Lung (tissue), 12 donors: Measurements from ENCODE around the gene SHISAL2A. TPM values are rescaled to one million over a fixed set of nuclear protein-coding genes. Genes with fewer than 3 reads are reported as not detected.

Experiments
- ATAC-seq: fragments of 200-7000 bp; cut with Tn5 transposase; one replicate; pipeline ENCODE4 v1.9.1; 2020; ENCODE audit warnings: moderate number of reproducible peaks; ENCODE audit not compliant: insufficient read depth, low FRiP score
- DNase-seq, 3 donors: peaks; one replicate each; pipeline ENCODE4 v3.0.0-alpha.2; 2013 to 2017
- H3K27ac ChIP-seq, 2 donors: one replicate each; pipeline ENCODE4 v1.5.1; 2013; ENCODE audit warnings: mild to moderate bottlenecking in 2 of 2, moderate library complexity in 2 of 2, control low read depth in 1 of 2, inconsistent platforms in 1 of 2, low read depth in 1 of 2, low read length in 1 of 2
- H3K27me3 ChIP-seq, 3 donors: one replicate each; pipeline ENCODE4 v1.5.1; 2013; ENCODE audit warnings: low read length in 2 of 3; ENCODE audit not compliant: control insufficient read depth in 3 of 3, insufficient read depth in 3 of 3
- H3K36me3 ChIP-seq, 4 donors: one replicate each; pipeline ENCODE4 v1.5.1; 2013; ENCODE audit warnings: low read length in 4 of 4, mild to moderate bottlenecking in 1 of 4, moderate library complexity in 1 of 4; ENCODE audit not compliant: control insufficient read depth in 4 of 4, insufficient read depth in 4 of 4
- H3K4me1 ChIP-seq, 5 donors: one replicate each; pipeline ENCODE4 v1.5.1; 2013; ENCODE audit warnings: low read length in 5 of 5, mild to moderate bottlenecking in 2 of 5, moderate library complexity in 1 of 5; ENCODE audit not compliant: control insufficient read depth in 5 of 5, insufficient read depth in 5 of 5
- H3K4me3 ChIP-seq: one replicate; pipeline ENCODE4 v1.5.1; 2013; ENCODE audit warnings: mild to moderate bottlenecking, control low read depth, moderate library complexity
- H3K9ac ChIP-seq, 2 donors: one replicate each; pipeline ENCODE4 v1.5.1; 2013; ENCODE audit warnings: low read length in 2 of 2, control low read depth in 1 of 2; ENCODE audit not compliant: insufficient read depth in 1 of 2
- H3K9me3 ChIP-seq, 4 donors: one replicate each; pipeline ENCODE4 v1.5.1; 2013; ENCODE audit warnings: low read length in 3 of 4, mild to moderate bottlenecking in 1 of 4, moderate library complexity in 1 of 4; ENCODE audit not compliant: control insufficient read depth in 4 of 4, insufficient read depth in 3 of 4
- WGBS, 2 donors: extraction: QIAGEN DNeasy Blood & Tissue Kit; methylation state at CpG; one replicate each; pipeline ENCODE4 v1.1.7; 2013; 5-methylcytosine and 5-hydroxymethylcytosine counted together
- polyA plus RNA-seq, 2 donors: library from polyadenylated mRNA; stranded (reverse); fragments of 200-250 nt; gene quantifications; one replicate each; pipeline ENCODE4 v1.2.1, GENCODE V29; 2013
- total RNA-seq, 2 donors: library from RNA; depleted of rRNA in 1 of 2; stranded (reverse); fragments of >200 nt in 1 of 2; gene quantifications; one replicate each; pipeline ENCODE4 v1.2.1, GENCODE V29; 2014 to 2021
- TF ChIP-seq, protein P1 (sequence below): IDR thresholded peaks from 2 replicates; pipeline ENCODE4 v1.5.1; 2012; ENCODE audit warnings: mild to moderate bottlenecking; ENCODE audit errors: control extremely low read depth, extremely low read depth
- donor health status: control.
- donor health status: control.
- donor health status: Bipolar disorder and iron deficiency.
- donor health status: healthy.
- donor health status: DM: yes; HTN: yes; CAD: no.

The SHISAL2A gene
- total and polyA plus RNA-seq, 4 donors: 0.79 to 2.6 (median 2.0) TPM

DNA sequence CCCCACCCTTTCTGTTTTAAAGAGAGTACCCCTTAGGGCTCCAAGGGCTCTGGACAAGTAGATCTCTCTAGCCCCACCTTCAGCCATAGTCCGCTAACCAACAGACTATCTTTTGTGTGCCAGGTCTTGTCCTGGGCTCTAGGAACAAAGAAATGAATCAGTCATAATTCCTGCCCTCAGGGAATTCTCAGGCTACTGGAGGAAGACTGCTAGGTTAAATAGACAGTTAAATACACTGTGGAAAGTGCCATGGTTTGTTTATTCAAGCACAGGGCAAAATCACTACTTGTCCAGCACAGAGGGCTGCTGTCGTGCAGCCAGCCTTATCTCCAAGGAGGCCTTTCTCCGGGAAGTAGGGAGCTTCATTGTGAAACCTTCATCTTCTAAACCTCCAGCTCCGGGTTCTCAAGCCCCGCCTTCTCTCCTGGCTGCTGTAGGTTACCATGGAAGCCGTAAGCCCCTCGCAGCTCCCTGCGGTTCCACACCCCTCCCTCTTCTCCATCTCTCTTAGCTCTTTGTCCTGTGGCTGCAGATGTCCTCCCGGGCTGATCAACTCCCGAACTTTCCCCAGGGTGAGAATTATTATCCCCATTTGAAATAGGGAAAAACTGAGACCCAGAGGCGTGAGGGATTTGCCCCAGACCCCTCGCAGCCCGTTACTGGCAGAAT, 29.8 kb downstream of the SHISAL2A start:
- no peak overlapping the region for H3K27ac ChIP-seq
- DNase-seq (peak; percentile 51 to 60 (median 57)), ATAC-seq (peak; percentile 27)
- no peaks in the 10 kb centered on the region for H3K36me3 ChIP-seq
- peak overlapping the region in 1 of 2 donors; percentile 23 for H3K9ac ChIP-seq
- H3K4me3 ChIP-seq: no peak overlapping the region
- TF ChIP-seq, protein P1, sequence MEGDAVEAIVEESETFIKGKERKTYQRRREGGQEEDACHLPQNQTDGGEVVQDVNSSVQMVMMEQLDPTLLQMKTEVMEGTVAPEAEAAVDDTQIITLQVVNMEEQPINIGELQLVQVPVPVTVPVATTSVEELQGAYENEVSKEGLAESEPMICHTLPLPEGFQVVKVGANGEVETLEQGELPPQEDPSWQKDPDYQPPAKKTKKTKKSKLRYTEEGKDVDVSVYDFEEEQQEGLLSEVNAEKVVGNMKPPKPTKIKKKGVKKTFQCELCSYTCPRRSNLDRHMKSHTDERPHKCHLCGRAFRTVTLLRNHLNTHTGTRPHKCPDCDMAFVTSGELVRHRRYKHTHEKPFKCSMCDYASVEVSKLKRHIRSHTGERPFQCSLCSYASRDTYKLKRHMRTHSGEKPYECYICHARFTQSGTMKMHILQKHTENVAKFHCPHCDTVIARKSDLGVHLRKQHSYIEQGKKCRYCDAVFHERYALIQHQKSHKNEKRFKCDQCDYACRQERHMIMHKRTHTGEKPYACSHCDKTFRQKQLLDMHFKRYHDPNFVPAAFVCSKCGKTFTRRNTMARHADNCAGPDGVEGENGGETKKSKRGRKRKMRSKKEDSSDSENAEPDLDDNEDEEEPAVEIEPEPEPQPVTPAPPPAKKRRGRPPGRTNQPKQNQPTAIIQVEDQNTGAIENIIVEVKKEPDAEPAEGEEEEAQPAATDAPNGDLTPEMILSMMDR: no peak
- 39 to 50% methylated on average over 13 of the region's 13 CpGs for WGBS, 2 donors
- H3K9me3 ChIP-seq: no peaks in the 10 kb centered on the region
- peaks cover 0 to 5% (median 0%) of the 10 kb centered on the region in 5 donors for H3K4me1 ChIP-seq
- no peaks in the 10 kb centered on the region for H3K27me3 ChIP-seq

DNA sequence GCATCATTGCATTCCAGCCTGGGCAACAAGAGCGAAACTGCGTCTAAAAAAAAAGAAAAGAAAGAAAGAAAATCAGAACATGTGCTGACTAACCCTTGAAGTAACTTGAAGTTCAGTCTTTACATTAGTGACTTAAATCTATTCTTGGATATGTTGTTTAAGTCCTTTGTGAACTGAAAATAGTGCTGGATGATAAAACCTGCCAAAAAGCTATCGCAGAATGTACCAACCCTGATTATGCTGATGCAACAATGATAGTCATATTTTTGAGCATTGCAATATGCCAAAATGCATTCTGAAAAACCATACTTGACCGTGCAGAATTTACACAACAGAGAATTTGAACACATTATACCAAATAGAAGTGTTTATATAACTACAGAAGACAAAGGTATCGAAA, 30.7 kb downstream of the SHISAL2A start:
- Histone ChIP-seq H3K27me3 (no peaks in the 10 kb centered on the region), H3K36me3 (no peaks in the 10 kb centered on the region), H3K4me3 (no peak overlapping the region), H3K27ac (no peak overlapping the region), H3K4me1 (peaks cover 0 to 5% (median 0%) of the 10 kb centered on the region in 5 donors), H3K9ac (no peak overlapping the region), H3K9me3 (no peaks in the 10 kb centered on the region)
- TF ChIP-seq, protein P1: no peak
- WGBS, 2 donors: 88 to 89% methylated on average over 5 of the region's 5 CpGs
- DNase-seq: peak in 1 of 3 donors; percentile 23
- no peak for ATAC-seq

DNA sequence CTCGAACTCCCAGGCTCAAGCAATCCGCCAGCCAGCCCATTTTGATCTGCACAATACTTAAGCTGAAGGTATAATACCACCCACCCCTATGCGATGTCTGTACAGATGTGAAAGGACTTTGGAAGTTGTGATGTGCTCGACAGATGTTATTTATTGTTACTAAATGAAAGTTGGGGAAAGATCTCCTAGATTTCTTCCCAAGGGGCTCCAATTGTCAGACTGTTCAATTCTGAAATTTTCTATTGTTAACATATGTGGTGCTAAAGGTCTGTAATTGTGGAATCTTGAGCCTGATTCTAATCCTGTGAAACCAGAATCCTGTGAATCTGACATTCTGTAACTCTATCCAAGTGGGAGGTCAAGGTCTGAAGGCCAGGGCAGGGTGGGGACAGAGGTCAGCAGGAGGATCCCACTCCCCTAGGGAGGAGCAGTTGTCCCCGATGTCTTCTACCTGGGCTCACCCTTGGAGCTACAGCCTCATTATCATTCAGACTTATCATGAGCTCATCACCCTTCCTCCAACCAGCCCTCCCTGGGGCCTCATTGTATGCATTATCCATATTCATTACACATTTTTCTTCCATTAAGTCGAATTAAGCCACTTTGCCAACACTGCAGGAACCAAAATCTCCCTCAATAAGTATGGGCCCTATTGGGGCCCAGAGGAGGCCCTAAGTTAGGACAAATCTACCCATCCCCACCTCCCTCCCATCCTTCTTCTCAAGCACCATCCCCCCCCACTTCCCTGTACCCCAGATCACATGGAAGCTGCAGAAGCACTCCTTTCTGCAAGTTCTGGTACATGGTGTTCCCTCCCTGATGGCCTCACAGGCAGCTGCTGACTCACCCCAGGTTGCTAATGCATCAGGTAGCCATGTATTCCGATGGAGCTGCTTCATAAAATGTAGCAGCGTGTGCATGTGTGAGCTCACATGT, 32.3 kb downstream of the SHISAL2A start:
- Histone ChIP-seq H3K9ac (no peak overlapping the region), H3K27me3 (no peaks in the 10 kb centered on the region), H3K4me1 (peaks cover 0 to 5% (median 0%) of the 10 kb centered on the region in 5 donors), H3K36me3 (no peaks in the 10 kb centered on the region), H3K27ac (no peak overlapping the region), H3K9me3 (no peaks in the 10 kb centered on the region), H3K4me3 (no peak overlapping the region)
- DNase-seq (no peak), ATAC-seq (no peak)
- 92 to 96% methylated on average over 8 of the region's 8 CpGs for WGBS, 2 donors
- TF ChIP-seq, protein P1: no peak
